Karpas-422 (cell line): ENCODE results near the gene UBE2D3. TPM values are rescaled to one million over a fixed set of nuclear protein-coding genes. Genes with fewer than 3 reads are reported as not detected.

ENCODE experiments used
- DNase-seq: peaks from one replicate; pipeline ENCODE4 v3.0.0-alpha.2; 2015
- H2AFZ ChIP-seq: fragments of 200-600 bp; sonication (generic); 2 replicates; pipeline ENCODE4 v1.6.1; 2014; ENCODE audit warnings: antibody characterized with exemption, low read length, mixed read lengths
- H3K27ac ChIP-seq: fragments of 200-600 bp; sonication (generic); 2 replicates; pipeline ENCODE4 v1.5.1; 2014; ENCODE audit warnings: mild to moderate bottlenecking, low read length, moderate library complexity
- H3K27me3 ChIP-seq: fragments of 200-600 bp; sonication (generic); 2 replicates; pipeline ENCODE4 v1.6.1; 2014; ENCODE audit warnings: low read length, mixed read lengths
- H3K36me3 ChIP-seq: fragments of 200-600 bp; sonication (generic); 2 replicates; pipeline ENCODE4 v1.6.1; 2014; ENCODE audit warnings: low read length, mixed read lengths; ENCODE audit not compliant: insufficient read depth
- H3K4me1 ChIP-seq: fragments of 200-600 bp; sonication (generic); 2 replicates; pipeline ENCODE4 v1.6.1; 2014; ENCODE audit warnings: mild to moderate bottlenecking, low read length, mixed read lengths
- H3K4me2 ChIP-seq: fragments of 200-600 bp; sonication (generic); 2 replicates; pipeline ENCODE4 v1.6.1; 2014; ENCODE audit warnings: low read length, low read depth, mild to moderate bottlenecking; ENCODE audit not compliant: poor library complexity, severe bottlenecking
- H3K4me3 ChIP-seq: fragments of 200-600 bp; sonication (generic); 2 replicates; pipeline ENCODE4 v1.5.1; 2014; ENCODE audit warnings: mild to moderate bottlenecking, antibody characterized with exemption, low read length, mixed read lengths
- H3K79me2 ChIP-seq: fragments of 200-600 bp; sonication (generic); 2 replicates; pipeline ENCODE4 v1.6.1; 2014; ENCODE audit warnings: mild to moderate bottlenecking, low read length, mixed read lengths
- H3K9ac ChIP-seq: fragments of 200-600 bp; sonication (generic); 2 replicates; pipeline ENCODE4 v1.6.0; 2014; ENCODE audit warnings: low read length
- H3K9me2 ChIP-seq: fragments of 200-600 bp; sonication (generic), shearing (Covaris generic); replicated peaks from 2 replicates; pipeline ENCODE4 v1.6.0; 2014; ENCODE audit warnings: mild to moderate bottlenecking, low read length, moderate library complexity; ENCODE audit not compliant: insufficient read depth
- H3K9me3 ChIP-seq: fragments of 300-700, 200-600 bp; sonication (generic); 2 replicates; pipeline ENCODE4 v1.6.1; 2014; ENCODE audit warnings: low read length, mixed read lengths
- H4K20me1 ChIP-seq: fragments of 200-600 bp; sonication (generic); 2 replicates; pipeline ENCODE4 v1.6.1; 2014; ENCODE audit warnings: mild to moderate bottlenecking, antibody characterized with exemption, low read length, low read depth; ENCODE audit not compliant: insufficient read depth
- total RNA-seq: library from RNA; depleted of rRNA; stranded (reverse); fragments of >200 nt; shearing (Covaris generic); gene quantifications from 2 replicates; pipeline ENCODE4 v1.2.3, GENCODE V29; 2014; ENCODE audit warnings: low replicate concordance

UBE2D3 gene
- total RNA-seq, 1 experiment from 2014 or later = 538 TPM

GRCh38 chr4:102862747-102863146, 35.4 kb upstream of the UBE2D3 start:
- Histone ChIP-seq H3K27me3 (no peaks in the 10 kb centered on the region), H3K4me3 (no peak overlapping the region), H3K27ac (no peak overlapping the region), H4K20me1 (no peaks in the 10 kb centered on the region), H2AFZ (no peak overlapping the region), H3K9ac (no peak overlapping the region), H3K4me1 (peaks cover 19% of the 10 kb centered on the region), H3K79me2 (peaks cover 94% of the 10 kb centered on the region), H3K9me3 (peaks cover 19% of the 10 kb centered on the region), H3K4me2 (no peak overlapping the region), H3K9me2 (no peaks in the 10 kb centered on the region), H3K36me3 (peaks cover 50% of the 10 kb centered on the region)
- DNase-seq = no peak

DNA sequence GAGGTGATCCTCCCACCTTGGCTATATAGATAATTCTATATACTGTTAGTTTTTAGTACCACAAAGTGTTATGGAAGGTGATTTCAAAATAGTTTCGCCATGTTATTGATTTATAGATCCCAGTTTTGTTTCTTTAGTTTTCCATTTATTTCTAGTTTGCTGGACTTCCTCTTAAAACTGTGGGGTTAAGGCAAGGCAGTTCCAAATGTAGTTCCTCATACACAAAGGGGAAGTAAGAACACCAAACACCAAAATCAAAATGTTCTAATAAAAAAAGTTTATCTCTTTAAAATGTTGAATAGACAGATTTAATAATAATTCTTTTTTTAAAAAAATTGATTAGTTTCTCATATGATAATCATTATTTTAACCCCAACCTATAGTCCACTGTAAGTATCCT, 34.7 kb upstream of the UBE2D3 start:
- peak; percentile 52 for DNase-seq
- Histone ChIP-seq H3K36me3 (peaks cover 50% of the 10 kb centered on the region), H3K79me2 (peaks cover 92% of the 10 kb centered on the region), H3K9ac (no peak overlapping the region), H2AFZ (no peak overlapping the region), H3K4me3 (no peak overlapping the region), H3K9me3 (peaks cover 19% of the 10 kb centered on the region), H3K27me3 (no peaks in the 10 kb centered on the region), H4K20me1 (no peaks in the 10 kb centered on the region), H3K9me2 (no peaks in the 10 kb centered on the region), H3K27ac (no peak overlapping the region), H3K4me2 (no peak overlapping the region), H3K4me1 (peaks cover 12% of the 10 kb centered on the region)

GRCh38 chr4:102860611-102861324, 33.4 kb upstream of the UBE2D3 start:
- no peak overlapping the region for H3K9ac ChIP-seq
- H3K79me2 ChIP-seq = peaks cover 88% of the 10 kb centered on the region
- no peaks in the 10 kb centered on the region; the same call in 1 of the 2 replicates for H3K4me1 ChIP-seq
- no peaks in the 10 kb centered on the region for H4K20me1 ChIP-seq
- no peaks in the 10 kb centered on the region for H3K27me3 ChIP-seq
- peaks cover 49% of the 10 kb centered on the region for H3K36me3 ChIP-seq
- no peaks in the 10 kb centered on the region for H3K9me2 ChIP-seq
- H2AFZ ChIP-seq = no peak overlapping the region
- H3K4me2 ChIP-seq = no peak overlapping the region
- no peak overlapping the region for H3K27ac ChIP-seq
- H3K4me3 ChIP-seq = no peak overlapping the region
- H3K9me3 ChIP-seq = peaks cover 19% of the 10 kb centered on the region
- DNase-seq = no peak

DNA sequence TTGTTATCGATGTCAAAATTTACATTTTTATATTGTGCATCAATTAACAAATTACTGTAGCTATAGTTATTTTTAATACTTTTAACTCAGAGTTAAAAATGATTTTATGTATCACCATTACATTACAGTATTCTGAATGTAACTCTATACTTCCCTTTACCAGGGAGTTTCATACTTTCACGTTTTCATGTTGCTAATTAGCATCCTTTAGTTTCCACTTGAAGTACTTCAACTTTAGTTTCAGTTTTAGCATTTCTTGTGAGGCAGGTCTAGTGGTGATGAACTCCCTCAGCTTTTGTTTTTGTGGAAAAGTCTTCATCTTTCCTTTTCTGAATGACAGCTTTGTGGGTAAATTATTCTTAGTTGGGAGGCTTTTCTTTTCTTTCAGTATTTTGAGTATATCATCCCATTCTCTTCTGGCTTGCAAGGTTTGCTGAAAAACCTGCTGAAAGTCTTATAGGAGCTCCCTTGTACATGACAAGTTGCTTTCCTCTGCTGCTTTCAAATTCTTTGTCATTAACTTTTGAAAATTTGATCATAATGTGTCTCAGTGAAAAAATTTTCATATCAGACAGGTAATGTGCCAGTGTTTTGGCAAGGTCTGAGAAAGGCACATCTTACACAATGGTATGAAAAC, 31.6 kb upstream of the UBE2D3 start:
- H3K4me1 ChIP-seq = no peaks in the 10 kb centered on the region; the same call in 1 of the 2 replicates
- no peaks in the 10 kb centered on the region for H3K9me2 ChIP-seq
- no peak overlapping the region for H3K9ac ChIP-seq
- no peak overlapping the region; the same call in 1 of the 2 replicates for H3K27ac ChIP-seq
- H4K20me1 ChIP-seq = no peaks in the 10 kb centered on the region
- peaks cover 34% of the 10 kb centered on the region; the same call in 1 of the 2 replicates for H3K36me3 ChIP-seq
- no peak overlapping the region for H3K4me2 ChIP-seq
- no peak overlapping the region for H2AFZ ChIP-seq
- peaks cover 88% of the 10 kb centered on the region for H3K79me2 ChIP-seq
- H3K9me3 ChIP-seq = peaks cover 19% of the 10 kb centered on the region
- no peak overlapping the region for H3K4me3 ChIP-seq
- DNase-seq = peak; percentile 52
- H3K27me3 ChIP-seq = no peaks in the 10 kb centered on the region

DNA sequence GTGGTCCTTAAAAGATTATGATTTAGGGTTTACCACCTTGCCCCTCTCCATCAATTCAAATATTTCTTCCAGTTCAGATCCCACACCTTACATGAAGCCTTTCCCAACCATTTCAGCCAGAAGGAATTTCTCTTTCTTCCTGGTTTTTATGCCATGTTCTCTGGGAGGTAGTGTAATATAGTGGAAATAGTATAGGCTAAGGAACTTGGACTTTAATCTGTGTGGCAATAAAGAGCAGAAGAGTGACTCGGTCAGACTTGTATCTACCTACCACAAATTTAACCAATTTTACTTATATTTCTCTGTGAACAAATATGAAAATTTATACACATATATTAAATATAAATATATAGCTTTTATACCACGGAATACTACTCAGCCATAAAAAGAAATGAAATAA, 23.0 kb upstream of the UBE2D3 start:
- Histone ChIP-seq H2AFZ (no peak overlapping the region), H3K79me2 (peaks cover 85% of the 10 kb centered on the region), H3K9me2 (no peaks in the 10 kb centered on the region)

GRCh38 chr4:102849579-102850104, 22.3 kb upstream of the UBE2D3 start:
- no peaks in the 10 kb centered on the region for H3K27me3 ChIP-seq
- peaks cover 4% of the 10 kb centered on the region for H3K4me1 ChIP-seq
- no peak for DNase-seq
- H3K9me2 ChIP-seq = no peaks in the 10 kb centered on the region
- H3K4me2 ChIP-seq = no peak overlapping the region
- peaks cover 82% of the 10 kb centered on the region for H3K79me2 ChIP-seq
- no peak overlapping the region for H3K4me3 ChIP-seq
- no peaks in the 10 kb centered on the region for H3K36me3 ChIP-seq
- no peak overlapping the region for H2AFZ ChIP-seq
- H3K9ac ChIP-seq = no peak overlapping the region
- H4K20me1 ChIP-seq = no peaks in the 10 kb centered on the region
- peaks cover 3% of the 10 kb centered on the region; the same call in 1 of the 2 replicates for H3K9me3 ChIP-seq
- no peak overlapping the region for H3K27ac ChIP-seq

More for the DNA sequence above, 23.0 kb upstream of the UBE2D3 start:
- H3K9me3 ChIP-seq = peaks cover 3% of the 10 kb centered on the region; the same call in 1 of the 2 replicates
- H4K20me1 ChIP-seq = no peaks in the 10 kb centered on the region
- H3K4me3 ChIP-seq = no peak overlapping the region
- peaks cover 4% of the 10 kb centered on the region for H3K4me1 ChIP-seq
- no peak overlapping the region for H3K27ac ChIP-seq
- H3K9ac ChIP-seq = no peak overlapping the region
- H3K27me3 ChIP-seq = no peaks in the 10 kb centered on the region
- H3K4me2 ChIP-seq = no peak overlapping the region
- no peaks in the 10 kb centered on the region for H3K36me3 ChIP-seq
- DNase-seq = no peak

DNA sequence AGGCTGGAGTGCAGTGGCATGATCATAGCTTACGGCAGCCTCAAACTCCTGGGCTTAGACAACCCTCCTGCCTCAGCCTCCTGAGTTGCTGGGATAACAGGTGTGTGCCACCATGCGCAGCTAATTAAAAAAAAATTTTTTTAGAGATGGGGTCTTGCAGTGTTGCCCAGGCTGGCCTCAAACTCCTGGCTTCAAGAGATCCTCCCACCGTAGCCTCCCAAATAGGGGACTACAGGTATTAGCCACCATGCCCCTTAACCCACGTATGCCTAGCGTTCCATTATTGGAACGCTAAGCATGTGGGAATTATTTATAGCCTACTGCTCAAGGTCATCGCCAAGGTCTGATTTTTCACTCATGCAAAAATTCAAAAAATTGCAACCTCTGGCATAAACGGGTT, 20.3 kb upstream of the UBE2D3 start:
- H3K9me3 ChIP-seq = peaks cover 2% of the 10 kb centered on the region; the same call in 1 of the 2 replicates
- H3K4me2 ChIP-seq = no peak overlapping the region
- H2AFZ ChIP-seq = no peak overlapping the region
- peaks cover 4% of the 10 kb centered on the region for H3K4me1 ChIP-seq
- H3K27me3 ChIP-seq = no peaks in the 10 kb centered on the region
- H4K20me1 ChIP-seq = no peaks in the 10 kb centered on the region
- no peaks in the 10 kb centered on the region for H3K36me3 ChIP-seq
- H3K9me2 ChIP-seq = no peaks in the 10 kb centered on the region
- no peak overlapping the region for H3K4me3 ChIP-seq
- peaks cover 78% of the 10 kb centered on the region for H3K79me2 ChIP-seq
- H3K27ac ChIP-seq = no peak overlapping the region
- no peak overlapping the region for H3K9ac ChIP-seq
- DNase-seq = no peak

GRCh38 chr4:102843938-102844337, 16.6 kb upstream of the UBE2D3 start:
- Histone ChIP-seq H3K79me2 (peaks cover 78% of the 10 kb centered on the region), H3K27me3 (no peaks in the 10 kb centered on the region), H3K4me1 (peaks cover 2% of the 10 kb centered on the region; the same call in 1 of the 2 replicates), H3K27ac (no peak overlapping the region), H3K9ac (no peak overlapping the region), H3K9me2 (no peaks in the 10 kb centered on the region), H3K4me2 (no peak overlapping the region), H2AFZ (no peak overlapping the region), H3K4me3 (no peak overlapping the region), H4K20me1 (no peaks in the 10 kb centered on the region), H3K9me3 (no peaks in the 10 kb centered on the region), H3K36me3 (no peaks in the 10 kb centered on the region)
- DNase-seq = no peak
